Mesenchymal stem cell (in vitro differentiated cells and primary cell): ENCODE data around the gene SLC6A12.

Experiments
- DNase-seq: peaks from one replicate; pipeline ENCODE4 v3.0.0-alpha.2; 2013
- H2AFZ ChIP-seq: one replicate; pipeline ENCODE4 v1.6.1; 2013; ENCODE audit warnings: low read depth, mild to moderate bottlenecking, control low read depth, inconsistent platforms, low read length, moderate library complexity
- H2AK5ac ChIP-seq: 2 replicates; pipeline ENCODE4 v1.6.1; 2013; ENCODE audit warnings: low read length, moderate library complexity, mild to moderate bottlenecking, inconsistent platforms; ENCODE audit not compliant: severe bottlenecking
- H2BK120ac ChIP-seq: one replicate; pipeline ENCODE4 v1.6.1; 2013; ENCODE audit warnings: low read depth, mild to moderate bottlenecking, inconsistent platforms, low read length, moderate library complexity
- H2BK12ac ChIP-seq, 2 experiments: one replicate each; pipeline ENCODE4 v1.6.1; 2013; ENCODE audit warnings: inconsistent platforms in 2 of 2, low read length in 2 of 2, mild to moderate bottlenecking in 2 of 2, moderate library complexity in 2 of 2, control low read depth in 1 of 2
- H2BK15ac ChIP-seq: one replicate; pipeline ENCODE4 v1.6.1; 2013; ENCODE audit warnings: mild to moderate bottlenecking, low read depth, inconsistent platforms; ENCODE audit not compliant: poor library complexity, severe bottlenecking
- H2BK5ac ChIP-seq: 2 replicates; pipeline ENCODE4 v1.6.1; 2013; ENCODE audit warnings: low read depth, mild to moderate bottlenecking, low read length, control low read depth, inconsistent platforms; ENCODE audit not compliant: poor library complexity, severe bottlenecking
- H3K14ac ChIP-seq, 2 experiments: one replicate each; pipeline ENCODE4 v1.6.1; 2013; ENCODE audit warnings: inconsistent platforms in 2 of 2, low read length in 2 of 2, control low read depth in 1 of 2, mild to moderate bottlenecking in 1 of 2, moderate library complexity in 1 of 2
- H3K18ac ChIP-seq, 2 experiments: one replicate each; pipeline ENCODE4 v1.6.1; 2013; ENCODE audit warnings: inconsistent platforms in 2 of 2, low read length in 2 of 2, control low read depth in 1 of 2, low read depth in 1 of 2, mild to moderate bottlenecking in 1 of 2
- H3K23ac ChIP-seq, 2 experiments: one replicate each; pipeline ENCODE4 v1.6.1; 2013; ENCODE audit warnings: inconsistent platforms in 2 of 2, low read length in 2 of 2, mild to moderate bottlenecking in 2 of 2, moderate library complexity in 2 of 2, control low read depth in 1 of 2
- H3K27ac ChIP-seq: 2 replicates; pipeline ENCODE4 v1.5.1; 2013; ENCODE audit warnings: mild to moderate bottlenecking, moderate library complexity, low read length, control low read depth, inconsistent platforms; ENCODE audit not compliant: poor library complexity, severe bottlenecking
- H3K27me3 ChIP-seq, 2 experiments: 2 replicates each; pipeline versions ENCODE4 v1.6.1 to v1.7.0; 2013; ENCODE audit warnings: low read length in 2 of 2, mild to moderate bottlenecking in 2 of 2, moderate library complexity in 2 of 2, control low read depth in 1 of 2, inconsistent platforms in 1 of 2; ENCODE audit not compliant: control insufficient read depth in 1 of 2, insufficient read depth in 1 of 2
- H3K36me3 ChIP-seq, 2 experiments: 2 replicates each; pipeline versions ENCODE4 v1.6.1 to v1.7.0; 2013; ENCODE audit warnings: low read length in 2 of 2, control low read depth in 1 of 2, inconsistent platforms in 1 of 2, low read depth in 1 of 2, mild to moderate bottlenecking in 1 of 2; ENCODE audit not compliant: insufficient read depth in 2 of 2, control insufficient read depth in 1 of 2
- H3K4ac ChIP-seq, 2 experiments: one replicate each; pipeline ENCODE4 v1.6.1; 2013; ENCODE audit warnings: inconsistent platforms in 2 of 2, low read length in 2 of 2, mild to moderate bottlenecking in 2 of 2, moderate library complexity in 2 of 2, control low read depth in 1 of 2, low read depth in 1 of 2
- H3K4me1 ChIP-seq: 2 replicates; pipeline ENCODE4 v1.6.1; 2013; ENCODE audit warnings: low read depth, low read length, control low read depth; ENCODE audit not compliant: control insufficient read depth, insufficient read depth
- H3K4me2 ChIP-seq: 2 replicates; pipeline ENCODE4 v1.6.1; 2013; ENCODE audit warnings: low read length, mild to moderate bottlenecking, inconsistent platforms; ENCODE audit not compliant: poor library complexity, severe bottlenecking
- H3K4me3 ChIP-seq, 2 experiments: 2 replicates each; pipeline versions ENCODE4 v1.5.1 to v1.7.0; 2013; ENCODE audit warnings: low read length in 2 of 2, mild to moderate bottlenecking in 2 of 2, control low read depth in 1 of 2, low read depth in 1 of 2; ENCODE audit not compliant: insufficient read depth in 1 of 2
- H3K79me1 ChIP-seq: replicated peaks from 2 replicates; pipeline ENCODE4 v1.6.1; 2013; ENCODE audit warnings: mild to moderate bottlenecking, control low read depth, low read length, inconsistent platforms; ENCODE audit not compliant: poor library complexity, severe bottlenecking
- H3K9ac ChIP-seq: 2 replicates; pipeline ENCODE4 v1.7.0; 2013; ENCODE audit warnings: mild to moderate bottlenecking, low read length, moderate library complexity
- H3K9me3 ChIP-seq: 2 replicates; pipeline ENCODE4 v1.7.0; 2013; ENCODE audit warnings: mild to moderate bottlenecking, low read length; ENCODE audit not compliant: control insufficient read depth
- H4K8ac ChIP-seq: one replicate; pipeline ENCODE4 v1.6.1; 2013; ENCODE audit warnings: inconsistent platforms, mild to moderate bottlenecking, low read length, moderate library complexity
- H4K91ac ChIP-seq: one replicate; pipeline ENCODE4 v1.6.1; 2013; ENCODE audit warnings: mild to moderate bottlenecking, low read length, inconsistent platforms
- WGBS: methylation state at CpG from one replicate; pipeline ENCODE4 v1.1.7; 2013; ENCODE audit warnings: mixed read lengths; 5-methylcytosine and 5-hydroxymethylcytosine counted together

The SLC6A12 gene

DNA sequence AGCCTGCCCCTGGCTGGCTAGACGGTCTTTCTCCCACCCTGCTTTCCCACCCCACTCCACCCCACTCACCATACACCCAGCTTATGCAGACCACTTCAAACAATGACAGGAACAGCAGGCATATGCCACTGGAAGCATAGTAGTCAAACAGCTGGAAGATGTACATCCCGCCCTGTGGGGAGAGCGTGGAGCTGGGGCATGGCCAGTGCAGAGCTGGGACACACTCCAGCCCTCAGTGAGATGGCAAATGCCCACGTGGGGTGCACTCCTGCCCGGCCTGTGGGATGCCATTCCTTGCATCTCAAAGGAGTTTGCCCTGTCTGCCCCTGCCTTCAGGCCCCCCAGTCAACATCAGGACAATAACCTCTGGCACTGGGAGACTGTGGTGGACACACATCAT lies 18.8 kb downstream of the SLC6A12 start:
- H3K4me2 ChIP-seq, result no peak overlapping the region
- H2BK120ac ChIP-seq, result no peak overlapping the region
- H2AK5ac ChIP-seq, result no peak overlapping the region
- H3K4me1 ChIP-seq, result peaks cover 2% of the 10 kb centered on the region
- no peak overlapping the region for H4K91ac ChIP-seq
- H2BK15ac ChIP-seq, result no peak overlapping the region
- no peak overlapping the region for H3K27ac ChIP-seq
- no peaks in the 10 kb centered on the region for H3K79me1 ChIP-seq
- H3K9ac ChIP-seq, result no peak overlapping the region
- no peak overlapping the region for H3K4ac ChIP-seq
- DNase-seq, result no peak
- no peak overlapping the region for H2AFZ ChIP-seq
- H3K27me3 ChIP-seq, result peaks cover 35 to 71% of the 10 kb centered on the region in 2 experiments
- H3K23ac ChIP-seq, result no peak overlapping the region
- no peak overlapping the region for H4K8ac ChIP-seq
- H3K36me3 ChIP-seq, result no peaks in the 10 kb centered on the region
- no peak overlapping the region for H3K14ac ChIP-seq
- H3K18ac ChIP-seq, result no peak overlapping the region
- no peak overlapping the region for H2BK12ac ChIP-seq
- no peaks in the 10 kb centered on the region for H3K9me3 ChIP-seq
- no peak overlapping the region for H3K4me3 ChIP-seq
- WGBS, result 77% methylated on average over 5 of the region's 5 CpGs
- no peak overlapping the region for H2BK5ac ChIP-seq

- no peak overlapping the region for H2BK5ac ChIP-seq
- H2BK120ac ChIP-seq, result no peak overlapping the region
- no peak overlapping the region for H4K8ac ChIP-seq
- H3K36me3 ChIP-seq, result no peaks in the 10 kb centered on the region
- no peak overlapping the region for H3K23ac ChIP-seq
- H3K9ac ChIP-seq, result no peak overlapping the region
- no peak overlapping the region for H2BK15ac ChIP-seq
- H3K27ac ChIP-seq, result no peak overlapping the region
- no peak for DNase-seq
- H3K4me3 ChIP-seq, result no peak overlapping the region
- no peak overlapping the region for H3K4ac ChIP-seq
- 94% methylated on average over 7 of the region's 7 CpGs for WGBS
- H3K79me1 ChIP-seq, result no peaks in the 10 kb centered on the region
- no peak overlapping the region for H2AFZ ChIP-seq
- H3K9me3 ChIP-seq, result no peaks in the 10 kb centered on the region
- H3K4me2 ChIP-seq, result no peak overlapping the region
- H3K14ac ChIP-seq, result no peak overlapping the region
- no peak overlapping the region for H2BK12ac ChIP-seq
- peaks cover 6% of the 10 kb centered on the region for H3K4me1 ChIP-seq
- H4K91ac ChIP-seq, result no peak overlapping the region
- peaks cover 35 to 79% of the 10 kb centered on the region in 2 experiments for H3K27me3 ChIP-seq
- no peak overlapping the region for H3K18ac ChIP-seq
- H2AK5ac ChIP-seq, result no peak overlapping the region
Observed at GRCh38 chr12:194276-194675, 19.7 kb downstream of the SLC6A12 start.

GRCh38 chr12:193261-193660 lies 20.7 kb downstream of the SLC6A12 start:
- Histone ChIP-seq H3K23ac (no peak overlapping the region), H3K14ac (no peak overlapping the region), H3K9ac (no peak overlapping the region), H4K91ac (no peak overlapping the region), H3K4me2 (no peak overlapping the region), H3K36me3 (no peaks in the 10 kb centered on the region), H2AK5ac (no peak overlapping the region), H3K27ac (no peak overlapping the region), H3K4ac (no peak overlapping the region), H3K27me3 (peaks cover 35 to 80% of the 10 kb centered on the region in 2 experiments), H3K4me3 (no peak overlapping the region), H2BK5ac (no peak overlapping the region), H2AFZ (no peak overlapping the region), H3K9me3 (no peaks in the 10 kb centered on the region), H2BK12ac (no peak overlapping the region), H3K79me1 (no peaks in the 10 kb centered on the region), H2BK15ac (no peak overlapping the region), H3K4me1 (peaks cover 11% of the 10 kb centered on the region), H2BK120ac (no peak overlapping the region), H3K18ac (no peak overlapping the region), H4K8ac (no peak overlapping the region)
- no peak for DNase-seq
- 81% methylated on average over 10 of the region's 10 CpGs for WGBS

DNA sequence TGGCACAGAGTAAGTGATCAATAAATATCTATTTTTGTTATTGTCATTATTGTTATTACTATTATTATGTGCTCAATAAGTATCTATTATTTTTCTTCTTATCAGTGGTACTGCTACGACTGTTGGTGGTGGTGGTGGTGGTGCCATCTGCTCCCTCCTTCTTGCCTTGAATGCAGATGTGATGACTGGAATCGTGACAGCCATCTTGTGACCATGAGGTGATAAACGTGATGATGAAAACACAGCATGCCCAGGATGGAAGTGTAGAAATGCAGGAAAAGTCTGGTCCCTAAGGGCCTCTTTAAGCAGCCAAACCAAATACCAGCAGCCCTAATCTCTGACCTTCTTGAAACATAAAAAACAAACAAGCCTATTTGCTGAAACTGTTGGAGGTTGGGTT lies 22.4 kb downstream of the SLC6A12 start:
- 70% methylated on average over 1 of the region's 3 CpGs for WGBS
- no peak for DNase-seq
- Histone ChIP-seq H2BK120ac (no peak overlapping the region), H3K18ac (no peak overlapping the region), H2BK15ac (no peak overlapping the region), H2BK12ac (no peak overlapping the region), H3K4me3 (no peak overlapping the region), H3K27ac (no peak overlapping the region), H3K23ac (no peak overlapping the region), H3K36me3 (no peaks in the 10 kb centered on the region), H2AK5ac (no peak overlapping the region), H2BK5ac (no peak overlapping the region), H3K4me2 (no peak overlapping the region), H4K8ac (no peak overlapping the region), H3K4me1 (peaks cover 11% of the 10 kb centered on the region), H3K14ac (no peak overlapping the region), H2AFZ (no peak overlapping the region), H3K4ac (no peak overlapping the region), H4K91ac (no peak overlapping the region), H3K9me3 (no peaks in the 10 kb centered on the region), H3K27me3 (peaks cover 31 to 72% of the 10 kb centered on the region in 2 experiments), H3K79me1 (no peaks in the 10 kb centered on the region), H3K9ac (no peak overlapping the region)
